Mucosa of descending colon (tissue), 3 donors: Measurements from ENCODE around the gene LEPR. TPM values are rescaled to one million over a fixed set of nuclear protein-coding genes. Genes with fewer than 3 reads are reported as not detected.

Experiments
- ATAC-seq: fragments of 200-7000 bp; cut with Tn5 transposase; one replicate; pipeline ENCODE4 v1.9.1; 2020; ENCODE audit warnings: mild to moderate bottlenecking, moderate library complexity
- DNase-seq, 3 donors: peaks; one replicate each; pipeline ENCODE4 v3.0.0-alpha.2; 2020
- H3K36me3 ChIP-seq: fragments of 200-600 bp; one replicate; pipeline ENCODE4 v1.8.0; 2021; ENCODE audit warnings: low read depth, mild to moderate bottlenecking
- H3K4me1 ChIP-seq: fragments of 200-600 bp; one replicate; pipeline ENCODE4 v1.8.0; 2021; ENCODE audit warnings: low read depth, mild to moderate bottlenecking
- H3K4me3 ChIP-seq: fragments of 200-600 bp; one replicate; pipeline ENCODE4 v1.8.0; 2021; ENCODE audit warnings: mild to moderate bottlenecking
- H3K9me3 ChIP-seq: fragments of 200-600 bp; one replicate; pipeline ENCODE4 v1.8.0; 2021; ENCODE audit warnings: mild to moderate bottlenecking
- intact Hi-C, 2 donors: fragments of 100-400 bp; cut with DNase I in 1 of 2; cut with micrococcal nuclease in 1 of 2; formaldehyde crosslinking; loops; one replicate each; pipeline versions ENCODE4 v1.11.0 to v1.11.1; 2022; cut with DNase I, micrococcal nuclease
- total RNA-seq, 3 donors: library from RNA; stranded (reverse); fragmentation: NEBNext Ultra II Directional in 2 of 3; extraction: Animal tissue kit (Norgen Biotek cat#: 25700) in 2 of 3; gene quantifications; one replicate each; pipeline versions ENCODE4 v1.2.1 to v1.2.4, GENCODE V29; 2021 to 2023
- TF ChIP-seq, protein P1 (sequence below): fragments of 200-600 bp; IDR thresholded peaks from one replicate; pipeline ENCODE4 v1.8.0; 2022; ENCODE audit warnings: antibody characterized with exemption, mild to moderate bottlenecking
- donor health status: DM: no; HTN: no; CAD: no; lungs with moderate emphysema.
- donor health status: DM: no; HTN: no; CAD: no.
- donor health status: DM: no; HTN: yes; CAD: no.

LEPR gene
- total RNA-seq, 3 donors from 2014 or later, result 2.6 to 7.5 (median 4.6) TPM

GRCh38 chr1:65386439-65386838 lies 34.0 kb upstream of the LEPR start:
- intact Hi-C loops, result no loop called here

GRCh38 chr1:65387821-65388220 lies 32.6 kb upstream of the LEPR start:
- no peaks in the 10 kb centered on the region for H3K36me3 ChIP-seq
- ATAC-seq (no peak), DNase-seq (no peak)
- intact Hi-C loops, result no loop called here
- TF ChIP-seq, protein P1, sequence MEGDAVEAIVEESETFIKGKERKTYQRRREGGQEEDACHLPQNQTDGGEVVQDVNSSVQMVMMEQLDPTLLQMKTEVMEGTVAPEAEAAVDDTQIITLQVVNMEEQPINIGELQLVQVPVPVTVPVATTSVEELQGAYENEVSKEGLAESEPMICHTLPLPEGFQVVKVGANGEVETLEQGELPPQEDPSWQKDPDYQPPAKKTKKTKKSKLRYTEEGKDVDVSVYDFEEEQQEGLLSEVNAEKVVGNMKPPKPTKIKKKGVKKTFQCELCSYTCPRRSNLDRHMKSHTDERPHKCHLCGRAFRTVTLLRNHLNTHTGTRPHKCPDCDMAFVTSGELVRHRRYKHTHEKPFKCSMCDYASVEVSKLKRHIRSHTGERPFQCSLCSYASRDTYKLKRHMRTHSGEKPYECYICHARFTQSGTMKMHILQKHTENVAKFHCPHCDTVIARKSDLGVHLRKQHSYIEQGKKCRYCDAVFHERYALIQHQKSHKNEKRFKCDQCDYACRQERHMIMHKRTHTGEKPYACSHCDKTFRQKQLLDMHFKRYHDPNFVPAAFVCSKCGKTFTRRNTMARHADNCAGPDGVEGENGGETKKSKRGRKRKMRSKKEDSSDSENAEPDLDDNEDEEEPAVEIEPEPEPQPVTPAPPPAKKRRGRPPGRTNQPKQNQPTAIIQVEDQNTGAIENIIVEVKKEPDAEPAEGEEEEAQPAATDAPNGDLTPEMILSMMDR, result no peak
- no peak overlapping the region for H3K4me3 ChIP-seq
- no peaks in the 10 kb centered on the region for H3K9me3 ChIP-seq
- H3K4me1 ChIP-seq, result no peaks in the 10 kb centered on the region

More at GRCh38 chr1:65386439-65386838, 34.0 kb upstream of the LEPR start:
- no peak for DNase-seq
- H3K4me1 ChIP-seq, result no peaks in the 10 kb centered on the region
- no peaks in the 10 kb centered on the region for H3K36me3 ChIP-seq
- TF ChIP-seq, protein P1, result no peak
- ATAC-seq, result no peak
- H3K4me3 ChIP-seq, result no peak overlapping the region
- no peaks in the 10 kb centered on the region for H3K9me3 ChIP-seq

- DNase-seq (no peak), ATAC-seq (no peak)
- Histone ChIP-seq H3K4me1 (no peaks in the 10 kb centered on the region), H3K36me3 (no peaks in the 10 kb centered on the region), H3K9me3 (no peaks in the 10 kb centered on the region), H3K4me3 (no peak overlapping the region)
- TF ChIP-seq, protein P1, result no peak
- intact Hi-C loops, result no loop called here
Observed at GRCh38 chr1:65388908-65389695, 31.4 kb upstream of the LEPR start.

GRCh38 chr1:65392497-65392896 lies 28.0 kb upstream of the LEPR start:
- Histone ChIP-seq H3K36me3 (no peaks in the 10 kb centered on the region), H3K4me1 (no peaks in the 10 kb centered on the region), H3K4me3 (no peak overlapping the region), H3K9me3 (no peaks in the 10 kb centered on the region)
- ATAC-seq (no peak), DNase-seq (no peak)
- intact Hi-C loops, result no loop called here
- TF ChIP-seq, protein P1, result no peak

GRCh38 chr1:65393347-65393746 lies 27.1 kb upstream of the LEPR start:
- ATAC-seq, result no peak

More at GRCh38 chr1:65393347-65393746, 27.1 kb upstream of the LEPR start:
- Histone ChIP-seq H3K9me3 (no peaks in the 10 kb centered on the region), H3K36me3 (no peaks in the 10 kb centered on the region), H3K4me1 (no peaks in the 10 kb centered on the region), H3K4me3 (no peak overlapping the region)
- TF ChIP-seq, protein P1, result no peak
- no peak for DNase-seq
- intact Hi-C loops, result no loop called here
